HG03442 (cell line): ENCODE results near the gene MYADML2.
A peak's percentile ranks its signal among the peaks of the same experiment; 100 is the strongest.

Experiments
- ATAC-seq: cut with Tn5 transposase; IDR thresholded peaks from one replicate; pipeline ENCODE4 v1.9.1; 2021; ENCODE audit warnings: mild to moderate bottlenecking, moderate library complexity; ENCODE audit not compliant: unreplicated experiment

Gene MYADML2

DNA sequence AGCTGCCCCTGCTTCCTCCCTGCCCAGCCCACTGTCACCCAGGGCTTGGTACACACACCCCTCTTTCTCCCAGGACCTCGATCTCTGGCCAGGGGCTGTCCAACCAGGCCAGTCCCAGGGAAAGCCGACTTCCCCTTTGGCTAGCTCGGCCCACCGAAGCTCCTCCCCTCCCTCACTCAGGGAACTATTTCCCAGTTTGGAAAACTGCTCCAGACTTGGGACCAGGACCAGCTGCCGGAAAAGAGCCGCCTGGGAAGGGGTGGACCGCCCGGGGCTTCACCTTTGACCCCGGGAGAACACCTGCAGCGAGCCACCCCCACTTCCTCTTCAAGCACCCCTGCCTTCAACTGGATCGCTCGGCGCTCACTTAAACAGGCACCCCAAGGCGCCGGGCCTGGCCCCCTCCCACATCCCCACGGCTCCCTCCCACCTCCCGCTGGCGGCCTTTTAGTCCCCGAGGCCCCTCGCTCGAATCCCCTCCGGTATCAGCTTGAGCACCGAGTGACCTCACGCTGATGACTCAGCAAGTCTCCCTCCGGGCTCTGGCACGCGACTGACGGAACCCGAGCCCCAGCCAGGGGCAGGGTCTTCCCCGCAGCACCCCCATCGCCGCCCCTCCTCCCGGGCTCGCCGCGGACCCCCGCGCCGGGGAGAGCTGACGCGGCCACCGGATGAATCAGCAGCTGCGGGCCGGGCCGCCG lies 20.4 kb downstream of the MYADML2 start:
- peak; percentile 19 for ATAC-seq

DNA sequence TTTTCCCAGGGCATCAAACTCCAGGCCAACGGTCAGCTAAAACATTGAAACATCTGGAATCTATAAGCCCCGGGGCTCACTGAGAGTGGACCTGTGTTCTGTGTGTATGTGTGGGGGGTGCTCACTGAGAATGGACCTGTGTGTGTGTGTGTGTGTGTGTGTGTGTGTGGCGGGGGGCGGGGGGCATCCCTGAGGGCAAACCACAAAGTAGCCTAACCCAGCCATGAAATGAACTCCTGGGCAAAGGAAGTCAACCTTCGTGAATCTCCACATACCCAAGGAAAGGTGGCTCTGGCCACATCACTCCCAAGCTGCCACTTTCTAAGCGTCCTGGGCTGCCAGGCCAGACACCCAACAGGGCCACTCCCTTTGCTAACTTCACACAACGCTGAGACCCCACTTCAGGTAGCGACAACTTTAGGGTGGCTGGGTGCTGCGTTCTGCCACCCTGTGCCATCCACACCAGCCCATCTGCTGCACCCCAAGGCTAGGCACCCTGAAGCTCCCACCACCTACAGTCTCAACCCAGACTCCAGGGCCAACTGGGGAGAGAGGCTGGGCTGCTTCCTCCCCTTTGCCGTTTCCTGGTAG lies 21.1 kb downstream of the MYADML2 start:
- no peak for ATAC-seq

DNA sequence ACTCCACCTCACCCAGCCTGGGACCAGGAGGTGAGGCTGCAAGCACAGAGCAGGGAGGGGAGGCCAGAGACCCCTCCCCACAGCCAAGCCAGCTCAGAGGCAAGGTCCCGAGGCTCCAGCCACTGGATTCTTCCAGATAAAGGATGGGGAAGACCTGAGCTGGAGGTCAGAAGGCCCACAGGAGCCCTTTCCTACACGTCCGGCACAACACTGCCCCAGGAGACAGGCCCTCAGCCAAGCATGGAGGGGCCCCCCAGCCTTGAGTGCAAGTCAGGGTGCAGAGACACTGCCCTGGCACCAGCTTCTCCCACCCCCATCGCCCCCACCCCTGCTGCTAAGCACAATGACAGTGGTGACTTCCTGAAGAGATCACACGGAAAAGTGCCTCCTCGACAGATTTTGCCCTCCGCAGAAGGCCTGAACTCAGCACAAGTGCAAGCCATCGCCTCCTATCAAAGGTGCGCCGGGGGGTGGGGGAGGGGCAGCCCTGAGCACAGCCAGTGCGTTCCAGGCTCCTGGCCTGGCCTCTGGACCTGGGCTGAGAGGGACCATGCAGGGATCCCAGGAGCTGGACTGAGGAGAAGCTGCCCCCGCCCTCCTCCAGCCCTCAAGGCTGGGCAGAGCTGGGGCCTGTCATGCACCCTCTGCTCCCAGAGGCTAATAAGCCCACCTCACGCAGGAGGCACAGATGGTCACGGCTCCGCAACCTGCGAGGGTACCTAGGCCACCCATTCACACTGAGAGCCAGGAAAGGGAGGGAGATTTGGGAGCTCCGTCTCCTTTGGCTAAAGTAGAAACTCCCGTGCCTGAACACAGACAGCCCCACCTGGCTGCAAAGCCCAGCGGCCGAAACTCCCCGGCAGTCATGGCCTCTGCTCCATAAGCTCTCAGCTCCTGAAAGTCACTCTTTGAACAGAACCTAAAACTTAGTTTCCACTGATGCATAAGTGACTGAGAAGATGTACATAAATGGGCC lies 22.2 kb downstream of the MYADML2 start:
- ATAC-seq = no peak

DNA sequence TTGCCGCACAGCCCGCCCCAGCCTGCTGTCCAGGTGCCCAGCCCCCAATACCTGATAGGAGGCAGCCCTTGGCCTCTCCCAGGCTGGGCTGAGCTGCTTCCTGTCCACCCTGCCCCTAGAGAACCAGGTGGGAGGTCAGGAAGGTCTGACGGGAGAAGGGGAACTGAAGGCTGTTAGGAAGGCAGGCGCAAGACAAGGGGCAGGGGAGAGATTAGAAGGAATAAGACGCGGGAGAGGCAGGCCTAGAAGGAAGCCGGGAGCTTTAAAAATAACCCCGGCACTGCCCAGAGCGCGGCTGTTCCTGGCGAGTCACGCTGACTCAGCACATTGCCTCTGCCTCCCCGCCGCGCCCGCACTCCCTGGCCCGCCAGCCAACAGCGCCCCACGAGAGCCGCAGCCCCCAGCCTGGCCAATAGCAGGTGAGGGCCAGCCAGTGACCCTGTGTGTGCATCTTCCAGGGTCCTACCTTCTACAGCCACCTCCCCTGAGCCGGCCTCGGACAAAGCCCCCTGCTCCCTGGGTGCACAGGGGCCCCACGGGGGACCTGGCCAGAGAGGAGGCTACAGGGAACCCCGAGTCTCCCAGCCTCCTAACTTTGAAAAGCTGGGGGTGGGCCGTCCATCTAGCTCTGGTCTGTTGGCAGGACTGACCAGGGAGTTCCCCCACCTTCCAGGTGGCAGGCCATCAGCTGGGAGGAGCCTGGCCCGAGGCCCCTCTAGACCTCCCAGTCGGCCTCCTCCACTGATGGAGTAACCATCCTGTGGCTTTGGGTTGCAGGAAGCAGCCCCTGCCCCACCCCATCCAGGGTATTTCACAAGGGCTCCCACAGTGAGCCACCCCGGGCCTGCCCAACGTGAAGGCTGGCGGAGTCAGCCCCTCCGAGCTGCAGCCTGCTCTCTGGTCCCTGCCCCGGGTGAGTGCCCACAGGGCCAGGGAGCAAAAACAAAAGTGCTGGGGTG lies 23.5 kb downstream of the MYADML2 start:
- no peak for ATAC-seq

DNA sequence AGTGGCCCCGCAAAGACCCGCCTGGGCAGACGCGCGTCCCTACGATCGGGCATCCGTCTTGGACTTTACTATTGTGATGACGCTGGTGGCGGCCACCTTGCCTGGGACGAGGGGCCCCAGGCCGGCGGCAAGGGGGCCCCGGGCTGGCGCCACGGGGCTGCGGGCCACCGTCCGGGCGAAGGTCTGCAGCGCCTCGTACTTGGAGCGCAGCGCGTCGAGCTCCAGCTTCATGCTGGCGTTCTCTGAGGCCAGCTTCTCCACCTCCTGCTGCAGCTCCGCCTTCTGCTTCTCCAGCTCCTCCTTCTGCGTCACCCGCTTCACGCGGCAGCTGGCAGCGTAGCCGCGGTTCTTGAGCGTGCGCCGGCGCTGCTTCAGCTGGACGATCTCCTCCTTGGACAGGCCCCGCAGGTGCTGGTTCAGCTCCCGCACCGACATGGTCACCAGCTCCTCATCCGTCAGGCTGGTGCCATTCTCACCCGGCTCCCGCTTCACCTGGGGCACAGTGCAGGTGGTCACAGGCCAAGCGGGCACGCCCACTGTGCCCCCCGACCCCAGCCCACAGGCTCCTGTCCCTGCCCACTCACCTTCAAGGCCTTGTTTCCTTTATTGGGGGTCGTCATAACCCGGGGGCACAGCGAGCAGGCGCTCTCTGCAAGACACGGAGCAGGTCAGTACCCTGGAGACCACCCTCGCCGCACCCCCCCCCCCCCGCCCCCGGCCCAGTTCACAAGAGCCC lies 24.3 kb downstream of the MYADML2 start:
- ATAC-seq = no peak

DNA sequence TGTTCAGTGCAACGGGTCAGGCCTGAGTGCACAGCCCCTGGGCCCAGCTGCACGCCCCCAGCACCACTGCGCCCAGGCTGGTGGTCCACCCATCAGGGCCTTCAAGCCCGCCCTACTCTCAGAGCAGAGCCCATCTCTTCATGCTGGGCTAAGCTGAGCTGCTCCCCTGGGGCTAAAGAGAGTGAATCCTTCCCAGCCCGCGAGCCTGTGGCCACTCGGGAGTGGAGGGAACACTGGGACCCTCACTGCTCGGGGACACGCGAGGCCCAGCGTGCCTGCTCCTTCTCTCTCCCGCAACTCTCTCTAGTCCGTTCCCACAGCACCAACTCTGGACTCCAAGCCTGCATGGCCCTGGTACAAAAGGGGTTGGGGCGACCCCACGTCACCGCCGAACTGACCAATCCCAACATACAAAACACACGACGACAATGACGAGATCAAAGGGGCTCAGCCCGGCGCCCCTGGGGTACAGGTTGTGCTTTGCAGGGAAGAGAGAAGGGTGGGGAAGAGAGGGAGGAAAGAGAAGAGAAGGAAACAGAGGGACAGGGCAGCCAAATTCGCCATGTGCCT lies 25.0 kb downstream of the MYADML2 start:
- ATAC-seq = no peak

DNA sequence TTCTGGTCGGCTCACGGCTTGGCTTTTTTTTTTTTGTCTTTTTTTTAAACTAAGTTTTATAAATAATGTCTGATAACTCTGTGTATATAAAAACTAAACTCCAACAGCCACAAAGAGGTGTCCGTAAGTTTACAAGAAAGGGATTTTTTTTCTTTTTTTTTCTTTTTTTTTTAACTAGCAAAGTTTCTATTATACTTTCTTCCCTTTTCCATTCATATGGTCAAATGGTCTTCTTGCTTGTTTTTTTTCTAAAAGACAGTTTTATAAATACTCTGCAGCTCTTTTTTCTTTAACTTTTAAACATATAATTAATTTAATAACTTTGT lies 25.5 kb downstream of the MYADML2 start:
- ATAC-seq = no peak

DNA sequence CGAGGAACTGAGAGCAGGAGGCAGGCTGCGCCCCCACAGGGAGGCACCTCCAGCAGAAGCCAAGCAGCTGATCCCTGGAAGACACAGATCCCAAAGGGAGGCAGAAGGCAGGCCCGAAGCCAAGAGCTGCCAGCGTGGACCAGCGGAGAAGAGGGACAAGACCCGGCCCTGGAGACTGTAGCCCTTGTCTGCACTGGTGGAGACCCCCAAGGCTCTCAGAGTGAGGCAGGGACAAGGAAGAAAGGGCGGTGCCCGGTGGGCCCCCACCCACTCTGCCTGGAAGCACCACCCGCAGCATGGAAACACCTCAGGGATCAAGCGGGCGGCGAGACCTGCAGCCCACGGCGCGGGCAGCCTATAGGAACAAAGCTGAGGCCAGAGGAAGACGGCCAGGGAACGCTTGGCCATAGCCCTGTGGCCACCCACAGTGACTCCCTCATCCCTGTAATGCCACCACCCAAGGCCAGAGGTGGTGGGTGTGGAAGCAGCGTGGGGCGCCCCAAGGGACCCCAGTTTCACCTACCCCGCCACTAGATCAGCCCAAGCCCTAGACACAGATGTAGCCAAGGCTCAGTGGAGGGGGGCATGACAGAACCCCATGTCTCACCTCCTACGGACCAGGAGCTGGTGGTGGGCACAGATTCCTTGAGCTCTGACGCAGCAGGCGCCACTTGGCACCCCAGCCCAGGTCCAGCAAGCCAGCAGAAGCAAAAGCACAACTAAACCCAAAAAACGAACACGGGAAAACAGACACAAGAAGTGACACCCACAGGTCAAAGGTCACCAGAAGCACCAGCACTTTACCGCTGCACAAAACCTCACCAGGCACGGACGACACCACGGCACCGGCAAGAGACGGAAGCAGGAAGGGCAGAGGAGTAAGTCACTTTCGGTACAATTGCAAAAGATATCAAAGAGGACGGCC lies 26.2 kb downstream of the MYADML2 start:
- no peak for ATAC-seq

DNA sequence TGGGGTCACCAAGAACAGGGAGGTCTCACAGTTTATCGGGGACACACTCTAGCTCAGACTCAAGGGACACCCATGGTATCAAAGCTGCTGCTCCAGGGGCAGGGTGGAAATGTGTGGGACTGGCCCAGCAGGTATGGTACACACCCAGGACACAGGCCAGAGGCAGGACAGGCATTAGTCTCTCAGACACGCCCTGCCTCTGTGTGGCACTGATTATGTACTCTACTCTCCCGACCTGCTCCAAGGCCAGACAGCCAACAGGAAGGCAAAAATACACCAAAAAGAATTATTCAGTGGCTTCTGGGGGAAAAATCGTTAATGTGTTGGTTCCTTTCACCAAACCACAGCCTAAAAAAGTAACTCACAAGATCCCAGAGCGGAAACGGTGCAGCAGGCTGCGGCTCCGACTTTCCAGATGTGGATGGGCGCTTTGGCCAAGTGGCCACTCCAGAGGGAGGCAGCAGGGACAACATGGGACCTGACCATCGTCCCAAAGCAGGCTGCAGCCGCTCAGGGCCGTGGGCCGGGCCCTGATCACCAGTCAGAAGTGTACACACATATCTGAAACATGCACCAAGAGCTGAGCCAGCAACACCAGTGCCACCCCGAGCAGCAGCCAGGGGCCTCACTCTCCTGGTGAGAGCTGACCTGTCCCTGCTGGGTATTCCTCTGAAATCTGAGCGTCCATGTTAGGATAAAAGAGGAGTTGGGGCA lies 28.0 kb downstream of the MYADML2 start:
- no peak for ATAC-seq

DNA sequence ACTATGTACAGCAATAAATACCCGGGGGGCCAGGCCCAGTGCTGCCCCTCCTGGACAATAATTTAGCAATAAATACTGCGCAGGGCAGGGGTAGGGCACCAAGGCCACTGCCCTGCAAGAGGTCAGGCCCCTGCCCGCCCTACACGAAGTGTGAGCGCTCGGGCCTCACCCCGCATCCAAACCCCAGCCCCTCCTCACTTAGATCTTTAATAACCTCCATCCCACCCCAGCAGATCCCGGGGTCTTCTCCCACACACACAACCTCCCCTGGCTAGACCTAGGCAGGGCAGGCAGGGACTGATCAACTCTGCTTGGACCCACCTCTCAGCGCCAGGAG lies 28.7 kb downstream of the MYADML2 start:
- ATAC-seq = peak; percentile 7

DNA sequence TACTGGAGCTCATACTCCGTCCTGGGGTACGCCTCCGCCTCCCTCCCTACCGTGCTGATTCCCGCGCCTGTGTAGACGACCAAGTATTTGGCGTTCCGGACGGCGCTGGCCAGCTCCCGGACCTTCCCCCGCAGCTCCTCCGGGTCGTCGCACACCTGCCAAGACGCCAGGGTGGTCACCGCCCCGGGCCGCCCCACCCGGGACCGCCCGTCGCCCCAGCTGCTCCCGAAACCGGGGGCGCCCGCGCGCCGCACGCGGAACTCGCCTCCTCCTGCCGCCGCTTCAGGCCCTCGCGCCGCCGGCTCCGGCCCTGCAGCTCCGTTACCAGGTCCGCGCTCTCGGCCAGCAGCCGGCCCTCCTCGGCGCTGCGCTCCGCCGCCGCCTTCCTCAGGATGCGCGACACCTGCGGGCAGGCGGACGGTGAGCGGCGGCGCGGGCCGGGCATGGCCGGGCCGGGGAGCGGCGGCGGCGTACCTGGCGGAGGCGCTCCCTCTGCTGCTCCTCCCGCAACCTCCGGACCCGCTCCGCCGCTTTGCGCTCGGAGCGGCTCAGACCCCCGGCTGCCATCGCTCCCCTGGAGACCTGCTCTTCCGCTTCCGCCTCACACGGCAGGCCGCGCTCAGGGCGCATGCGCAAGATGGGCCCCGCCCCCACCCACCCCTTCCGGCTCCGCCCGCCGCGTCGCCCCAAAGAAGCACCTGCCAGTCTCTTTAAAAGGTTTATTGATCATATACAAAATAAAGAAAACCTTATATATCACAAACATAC lies 29.3 kb downstream of the MYADML2 start, which contains the start of gene SIRT7:
Gene SIRT7, minus strand, starts transcription at position 612 of the 768 bp plus-strand sequence. Its CDS starts 45 bp downstream, at position 567.
- peak; percentile 62 for ATAC-seq

DNA sequence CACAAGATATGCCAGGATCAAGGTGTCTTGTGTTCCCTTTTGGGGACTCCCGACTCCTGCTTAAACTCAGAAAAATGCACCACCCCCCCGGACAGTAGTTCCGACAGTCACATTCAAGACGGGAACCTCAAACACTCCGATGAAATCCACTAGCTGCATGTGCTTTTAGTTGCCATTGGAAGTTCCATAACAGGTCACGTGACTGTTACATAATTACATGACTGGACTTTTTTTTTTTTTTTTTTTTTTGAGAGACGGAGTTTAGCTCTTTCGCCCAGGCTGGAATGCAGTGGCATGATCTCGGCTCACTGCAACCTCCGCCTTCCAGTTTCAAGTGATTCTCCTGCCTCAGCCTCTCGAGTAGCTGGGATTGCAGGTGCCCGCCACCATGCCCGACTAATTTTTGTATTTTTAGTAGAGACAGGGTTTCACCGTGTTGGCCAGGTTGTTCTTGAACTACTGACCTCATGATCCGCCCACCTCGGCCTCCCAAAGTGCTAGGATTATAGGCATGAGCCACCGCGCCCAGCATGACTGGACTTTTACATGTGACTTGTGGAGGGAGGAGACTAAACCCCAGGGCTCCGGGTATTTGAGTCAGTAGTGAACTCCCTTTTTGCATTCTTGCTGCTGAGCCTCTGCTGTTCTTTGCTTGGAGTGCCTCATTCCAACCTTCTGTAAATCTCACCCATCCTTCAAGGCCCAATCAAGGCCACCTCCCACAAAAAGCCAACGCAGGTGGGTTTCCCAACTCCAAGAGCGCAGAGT lies 30.6 kb downstream of the MYADML2 start:
- no peak for ATAC-seq

DNA sequence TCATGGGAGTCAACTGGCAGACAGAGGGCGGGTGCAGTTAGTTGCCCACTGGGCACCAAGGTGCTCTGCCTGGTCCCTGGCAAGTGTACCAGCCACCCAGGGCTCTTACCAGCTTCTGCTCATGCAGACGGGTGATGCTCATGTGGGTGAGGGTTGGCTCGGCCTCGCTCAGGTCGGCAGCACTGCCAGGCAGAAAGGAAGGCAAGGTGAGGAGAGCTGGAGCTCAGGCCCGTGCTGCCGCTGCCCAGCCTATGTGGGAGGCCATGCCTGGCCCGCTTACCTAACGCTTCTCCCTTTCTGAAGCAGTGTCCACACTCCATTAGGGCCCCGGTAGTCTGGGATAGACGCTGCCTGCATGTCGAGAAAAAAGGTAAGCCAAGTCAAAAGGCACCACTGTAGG lies 31.7 kb downstream of the MYADML2 start:
- no peak for ATAC-seq

DNA sequence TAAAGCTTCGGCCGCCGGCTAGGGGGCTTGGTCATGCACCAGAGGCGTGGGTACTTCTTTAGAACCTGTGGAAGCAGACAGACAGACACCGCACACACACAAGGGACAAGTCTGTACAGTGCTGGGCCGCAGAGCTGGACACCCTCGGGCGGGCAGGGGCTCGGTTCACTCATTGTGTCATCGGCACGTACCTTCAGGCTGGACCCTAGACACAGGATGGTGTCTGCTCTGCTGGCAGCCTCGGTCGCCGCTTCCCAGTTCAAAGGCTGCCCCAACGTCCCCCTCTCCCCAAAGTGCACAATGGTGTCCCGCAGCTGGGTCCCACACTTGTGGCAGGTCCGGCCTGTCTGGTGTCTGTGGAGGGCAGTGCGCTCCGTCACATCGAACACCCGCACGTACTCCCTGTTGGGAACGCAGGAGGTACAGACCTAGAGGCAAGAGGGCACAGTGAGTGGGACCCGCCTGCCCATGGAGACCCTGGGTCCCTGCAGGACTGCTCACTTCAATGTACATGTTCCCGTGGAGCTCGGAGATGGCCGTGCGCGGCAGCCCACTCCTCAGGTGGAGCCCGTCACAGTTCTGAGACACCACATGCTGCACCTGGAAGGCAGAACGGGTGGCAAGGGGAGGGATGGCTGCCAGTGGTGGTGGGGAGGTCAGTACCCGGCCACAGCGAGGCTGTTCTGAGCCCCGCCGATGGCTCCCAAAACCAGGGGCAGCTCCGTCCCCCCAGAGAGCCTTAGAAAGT lies 32.8 kb downstream of the MYADML2 start:
- no peak for ATAC-seq

DNA sequence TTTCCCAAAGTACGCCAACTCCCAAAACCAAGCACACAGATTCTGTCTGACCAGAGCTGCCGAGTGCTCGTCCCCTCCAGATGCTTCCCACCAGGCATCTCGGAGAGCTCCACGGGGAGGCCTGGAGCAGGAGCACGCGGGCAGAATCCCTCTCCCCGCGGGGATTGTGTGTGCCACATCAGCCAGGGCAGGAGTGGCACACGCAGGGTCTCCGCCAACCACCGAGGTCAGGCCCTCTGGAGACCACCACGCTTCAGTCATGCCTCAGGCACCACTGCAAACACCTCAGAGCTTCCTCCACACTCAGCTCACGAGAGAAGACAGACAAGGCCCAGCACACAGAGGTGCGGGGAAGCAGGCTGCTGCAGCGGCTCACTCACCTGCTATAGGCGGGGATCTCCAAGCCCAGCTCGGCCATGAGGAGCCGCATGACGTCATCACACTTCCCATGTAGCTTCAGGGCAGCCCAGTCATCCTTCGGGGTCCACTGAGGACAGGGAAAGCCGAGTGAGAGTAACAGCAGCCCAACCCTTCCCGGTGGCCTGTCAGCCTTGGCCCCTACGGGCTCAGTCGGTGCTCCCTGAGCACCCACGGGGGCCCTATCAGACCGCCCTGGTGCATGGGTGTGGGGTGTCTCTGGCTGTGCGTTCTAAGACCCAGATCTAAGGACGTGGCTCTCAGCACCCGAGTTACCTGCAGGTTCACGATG lies 33.5 kb downstream of the MYADML2 start:
- no peak for ATAC-seq
